Mesenchymal stem cell (in vitro differentiated cells and primary cell): Measurements from ENCODE around the gene AMY2A.
"Not testable (repeated sequence)": the region's sequence is repeated elsewhere in the genome, so short reads cannot be mapped to it uniquely, and the experiment has no call there.

Source experiments
- DNase-seq: peaks from one replicate; pipeline ENCODE4 v3.0.0-alpha.2; 2013
- H2AFZ ChIP-seq: one replicate; pipeline ENCODE4 v1.6.1; 2013; ENCODE audit warnings: low read depth, mild to moderate bottlenecking, control low read depth, inconsistent platforms, low read length, moderate library complexity
- H2AK5ac ChIP-seq: 2 replicates; pipeline ENCODE4 v1.6.1; 2013; ENCODE audit warnings: low read length, moderate library complexity, mild to moderate bottlenecking, inconsistent platforms; ENCODE audit not compliant: severe bottlenecking
- H2BK120ac ChIP-seq: one replicate; pipeline ENCODE4 v1.6.1; 2013; ENCODE audit warnings: low read depth, mild to moderate bottlenecking, inconsistent platforms, low read length, moderate library complexity
- H2BK12ac ChIP-seq, 2 experiments: one replicate each; pipeline ENCODE4 v1.6.1; 2013; ENCODE audit warnings: inconsistent platforms in 2 of 2, low read length in 2 of 2, mild to moderate bottlenecking in 2 of 2, moderate library complexity in 2 of 2, control low read depth in 1 of 2
- H2BK15ac ChIP-seq: one replicate; pipeline ENCODE4 v1.6.1; 2013; ENCODE audit warnings: mild to moderate bottlenecking, low read depth, inconsistent platforms; ENCODE audit not compliant: poor library complexity, severe bottlenecking
- H2BK5ac ChIP-seq: 2 replicates; pipeline ENCODE4 v1.6.1; 2013; ENCODE audit warnings: low read depth, mild to moderate bottlenecking, low read length, control low read depth, inconsistent platforms; ENCODE audit not compliant: poor library complexity, severe bottlenecking
- H3K14ac ChIP-seq, 2 experiments: one replicate each; pipeline ENCODE4 v1.6.1; 2013; ENCODE audit warnings: inconsistent platforms in 2 of 2, low read length in 2 of 2, control low read depth in 1 of 2, mild to moderate bottlenecking in 1 of 2, moderate library complexity in 1 of 2
- H3K18ac ChIP-seq, 2 experiments: one replicate each; pipeline ENCODE4 v1.6.1; 2013; ENCODE audit warnings: inconsistent platforms in 2 of 2, low read length in 2 of 2, control low read depth in 1 of 2, low read depth in 1 of 2, mild to moderate bottlenecking in 1 of 2
- H3K23ac ChIP-seq, 2 experiments: one replicate each; pipeline ENCODE4 v1.6.1; 2013; ENCODE audit warnings: inconsistent platforms in 2 of 2, low read length in 2 of 2, mild to moderate bottlenecking in 2 of 2, moderate library complexity in 2 of 2, control low read depth in 1 of 2
- H3K27ac ChIP-seq: 2 replicates; pipeline ENCODE4 v1.5.1; 2013; ENCODE audit warnings: mild to moderate bottlenecking, moderate library complexity, low read length, control low read depth, inconsistent platforms; ENCODE audit not compliant: poor library complexity, severe bottlenecking
- H3K27me3 ChIP-seq, 2 experiments: 2 replicates each; pipeline versions ENCODE4 v1.6.1 to v1.7.0; 2013; ENCODE audit warnings: low read length in 2 of 2, mild to moderate bottlenecking in 2 of 2, moderate library complexity in 2 of 2, control low read depth in 1 of 2, inconsistent platforms in 1 of 2; ENCODE audit not compliant: control insufficient read depth in 1 of 2, insufficient read depth in 1 of 2
- H3K36me3 ChIP-seq, 2 experiments: 2 replicates each; pipeline versions ENCODE4 v1.6.1 to v1.7.0; 2013; ENCODE audit warnings: low read length in 2 of 2, control low read depth in 1 of 2, inconsistent platforms in 1 of 2, low read depth in 1 of 2, mild to moderate bottlenecking in 1 of 2; ENCODE audit not compliant: insufficient read depth in 2 of 2, control insufficient read depth in 1 of 2
- H3K4ac ChIP-seq, 2 experiments: one replicate each; pipeline ENCODE4 v1.6.1; 2013; ENCODE audit warnings: inconsistent platforms in 2 of 2, low read length in 2 of 2, mild to moderate bottlenecking in 2 of 2, moderate library complexity in 2 of 2, control low read depth in 1 of 2, low read depth in 1 of 2
- H3K4me1 ChIP-seq: 2 replicates; pipeline ENCODE4 v1.6.1; 2013; ENCODE audit warnings: low read depth, low read length, control low read depth; ENCODE audit not compliant: control insufficient read depth, insufficient read depth
- H3K4me2 ChIP-seq: 2 replicates; pipeline ENCODE4 v1.6.1; 2013; ENCODE audit warnings: low read length, mild to moderate bottlenecking, inconsistent platforms; ENCODE audit not compliant: poor library complexity, severe bottlenecking
- H3K4me3 ChIP-seq, 2 experiments: 2 replicates each; pipeline versions ENCODE4 v1.5.1 to v1.7.0; 2013; ENCODE audit warnings: low read length in 2 of 2, mild to moderate bottlenecking in 2 of 2, control low read depth in 1 of 2, low read depth in 1 of 2; ENCODE audit not compliant: insufficient read depth in 1 of 2
- H3K79me1 ChIP-seq: replicated peaks from 2 replicates; pipeline ENCODE4 v1.6.1; 2013; ENCODE audit warnings: mild to moderate bottlenecking, control low read depth, low read length, inconsistent platforms; ENCODE audit not compliant: poor library complexity, severe bottlenecking
- H3K9ac ChIP-seq: 2 replicates; pipeline ENCODE4 v1.7.0; 2013; ENCODE audit warnings: mild to moderate bottlenecking, low read length, moderate library complexity
- H3K9me3 ChIP-seq: 2 replicates; pipeline ENCODE4 v1.7.0; 2013; ENCODE audit warnings: mild to moderate bottlenecking, low read length; ENCODE audit not compliant: control insufficient read depth
- H4K8ac ChIP-seq: one replicate; pipeline ENCODE4 v1.6.1; 2013; ENCODE audit warnings: inconsistent platforms, mild to moderate bottlenecking, low read length, moderate library complexity
- H4K91ac ChIP-seq: one replicate; pipeline ENCODE4 v1.6.1; 2013; ENCODE audit warnings: mild to moderate bottlenecking, low read length, inconsistent platforms
- WGBS: methylation state at CpG from one replicate; pipeline ENCODE4 v1.1.7; 2013; ENCODE audit warnings: mixed read lengths; 5-methylcytosine and 5-hydroxymethylcytosine counted together

AMY2A gene

DNA sequence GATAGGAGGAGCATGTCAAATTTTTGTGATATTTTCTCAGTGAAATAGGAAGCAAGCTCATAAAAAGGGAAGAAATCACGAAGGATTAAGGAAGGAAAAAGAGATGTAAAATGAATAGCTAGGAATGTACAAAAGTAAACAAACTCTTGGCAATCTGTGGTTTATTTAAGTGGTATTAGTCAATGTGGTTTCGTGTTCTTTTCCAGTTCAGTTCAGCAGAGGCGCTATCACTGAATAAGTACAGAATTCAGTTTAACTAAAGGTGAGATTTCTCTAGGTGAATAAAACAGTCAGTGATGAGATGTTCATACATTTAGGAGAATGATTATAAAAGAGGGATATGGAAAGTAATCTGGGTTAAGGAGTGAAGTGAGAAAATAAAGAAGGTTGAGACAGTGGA is 26.7 kb downstream of the AMY2A start:
- H2BK120ac ChIP-seq, H2BK15ac ChIP-seq: not testable (repeated sequence)

DNA sequence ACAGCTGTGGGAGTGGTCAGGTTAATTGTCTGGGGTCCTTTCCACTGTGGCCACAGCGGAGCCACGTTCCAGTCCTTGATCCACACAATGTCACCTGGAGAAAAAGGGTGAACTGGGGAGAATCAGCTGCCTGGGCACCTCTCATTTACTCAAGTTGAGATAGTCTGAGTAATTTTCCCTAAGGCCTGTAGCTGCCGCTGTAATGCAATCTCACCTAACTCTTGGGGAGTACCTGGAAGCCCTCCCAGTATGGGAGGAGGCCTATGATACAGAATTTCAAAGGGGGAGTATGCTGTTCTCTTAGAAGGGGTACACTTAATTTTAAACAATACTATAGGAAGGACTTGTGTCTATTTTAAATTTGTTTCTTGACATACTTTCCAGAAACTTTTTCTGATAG is 33.1 kb downstream of the AMY2A start:
- not testable (repeated sequence) for H4K8ac ChIP-seq

More for the DNA sequence above, 26.7 kb downstream of the AMY2A start:
- H4K8ac ChIP-seq, H3K27ac ChIP-seq, H4K91ac ChIP-seq, H3K9ac ChIP-seq, H3K36me3 ChIP-seq, H3K9me3 ChIP-seq, H3K27me3 ChIP-seq, H3K4me3 ChIP-seq, H3K4me2 ChIP-seq, H3K4me1 ChIP-seq, H2AK5ac ChIP-seq, H3K79me1 ChIP-seq, H3K4ac ChIP-seq, H2BK5ac ChIP-seq, H2BK12ac ChIP-seq, DNase-seq, H3K23ac ChIP-seq, H3K18ac ChIP-seq, H3K14ac ChIP-seq, H2AFZ ChIP-seq: not testable (repeated sequence)
- WGBS: no CpG with 5 or more reads among the region's 3 CpGs

DNA sequence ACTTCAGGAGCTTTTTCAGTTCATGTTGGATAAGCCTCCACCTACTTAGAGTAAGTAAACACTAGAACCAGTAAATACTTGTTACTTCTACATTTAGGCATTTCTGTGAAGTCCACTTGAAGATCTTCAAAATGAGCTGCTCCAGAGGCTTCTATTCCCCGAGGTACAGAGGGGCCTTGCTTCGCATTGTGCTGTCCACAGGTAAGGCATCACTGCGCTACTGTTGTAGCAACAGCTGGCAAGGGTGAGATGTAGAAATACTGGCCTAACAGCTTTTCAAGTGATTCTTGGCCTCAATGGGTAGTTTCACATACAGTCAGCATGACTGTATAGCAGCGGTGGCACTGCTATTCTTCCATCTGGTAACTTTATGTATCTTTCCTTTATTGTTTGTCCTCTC is 33.7 kb downstream of the AMY2A start:
- not testable (repeated sequence) for H2AK5ac ChIP-seq, H3K36me3 ChIP-seq, H2BK5ac ChIP-seq, H3K79me1 ChIP-seq, DNase-seq, H2BK120ac ChIP-seq, H3K9ac ChIP-seq, H2BK12ac ChIP-seq, H3K9me3 ChIP-seq, H2AFZ ChIP-seq, H2BK15ac ChIP-seq, H3K4ac ChIP-seq, H3K14ac ChIP-seq, H3K4me3 ChIP-seq, H3K4me2 ChIP-seq, H3K18ac ChIP-seq, H4K91ac ChIP-seq, H4K8ac ChIP-seq, H3K4me1 ChIP-seq, H3K27me3 ChIP-seq, H3K27ac ChIP-seq, H3K23ac ChIP-seq
- no CpG with 5 or more reads among the region's 4 CpGs for WGBS

More for the DNA sequence above, 33.1 kb downstream of the AMY2A start:
- not testable (repeated sequence) for H3K4me2 ChIP-seq, H3K79me1 ChIP-seq, H3K4me1 ChIP-seq, H2BK12ac ChIP-seq, H3K4me3 ChIP-seq, H2BK15ac ChIP-seq, H3K36me3 ChIP-seq, DNase-seq, H2AK5ac ChIP-seq, H3K23ac ChIP-seq, H3K18ac ChIP-seq, H3K9ac ChIP-seq, H2AFZ ChIP-seq, H4K91ac ChIP-seq, H3K27me3 ChIP-seq, H3K14ac ChIP-seq, H2BK120ac ChIP-seq, H2BK5ac ChIP-seq, H3K4ac ChIP-seq, H3K9me3 ChIP-seq, H3K27ac ChIP-seq
- WGBS: no CpG with 5 or more reads among the region's 3 CpGs

DNA sequence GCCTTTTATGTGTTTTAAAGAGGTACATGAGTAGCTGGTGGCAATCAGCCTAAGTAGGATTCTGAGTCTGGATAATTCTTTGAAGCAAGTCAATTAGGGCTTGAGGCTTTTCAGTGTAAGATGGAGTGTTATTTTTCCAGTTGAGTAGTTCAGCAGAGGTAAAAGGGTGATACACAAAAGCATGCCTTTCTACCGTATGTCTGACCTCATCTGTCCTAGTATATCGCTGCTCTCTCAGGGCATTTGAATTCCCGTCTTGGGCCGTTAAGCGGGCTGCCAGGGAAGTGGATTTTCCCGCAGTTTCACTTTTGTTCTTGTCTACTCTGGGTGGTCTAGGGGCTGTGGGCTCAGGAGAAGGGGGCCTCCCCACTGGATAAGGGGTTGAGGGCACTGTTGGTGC is 36.9 kb downstream of the AMY2A start:
- H3K9me3 ChIP-seq, DNase-seq, H2BK15ac ChIP-seq, H3K18ac ChIP-seq, H3K14ac ChIP-seq, H3K4me1 ChIP-seq, H3K4me2 ChIP-seq, H3K27ac ChIP-seq, H2BK5ac ChIP-seq, H4K8ac ChIP-seq, H2AK5ac ChIP-seq, H3K9ac ChIP-seq, H2BK12ac ChIP-seq, H2BK120ac ChIP-seq, H4K91ac ChIP-seq, H3K36me3 ChIP-seq, H3K79me1 ChIP-seq, H3K4me3 ChIP-seq, H3K4ac ChIP-seq, H3K27me3 ChIP-seq, H2AFZ ChIP-seq, H3K23ac ChIP-seq: not testable (repeated sequence)
- no CpG with 5 or more reads among the region's 6 CpGs for WGBS
